OCI-LY3 (cell line): ENCODE results near the gene TSC22D3.

ENCODE experiments used
- H2AFZ ChIP-seq: fragments of 200-600, 300-600 bp; shearing (Covaris generic); 2 replicates; pipeline ENCODE4 v1.6.0; 2014; ENCODE audit warnings: antibody characterized with exemption, low read depth, low read length
- H3K27ac ChIP-seq: fragments of 200-600, 300-600 bp; sonication (generic); 2 replicates; pipeline ENCODE4 v1.5.1; 2014; ENCODE audit warnings: mild to moderate bottlenecking, low read length, moderate library complexity, mixed read lengths
- H3K27me3 ChIP-seq: fragments of 200-600, 300-600 bp; sonication (generic); 2 replicates; pipeline ENCODE4 v1.6.1; 2014; ENCODE audit warnings: low read depth, low read length, mixed read lengths
- H3K36me3 ChIP-seq: fragments of 200-600, 300-600 bp; sonication (generic); replicated peaks from 2 replicates; pipeline ENCODE3; 2014; ENCODE audit warnings: low read depth, low read length, mixed read lengths
- H3K4me1 ChIP-seq: fragments of 300-600, 200-600 bp; sonication (generic); 2 replicates; pipeline ENCODE4 v1.6.1; 2014; ENCODE audit warnings: low read length, mixed read lengths
- H3K4me2 ChIP-seq: fragments of 200-600, 300-600 bp; sonication (generic); 2 replicates; pipeline ENCODE4 v1.6.1; 2014; ENCODE audit warnings: low read length, mixed read lengths
- H3K4me3 ChIP-seq: fragments of 300-600, 200-600 bp; sonication (generic); 2 replicates; pipeline ENCODE4 v1.5.1; 2014; ENCODE audit warnings: antibody characterized with exemption, mild to moderate bottlenecking, low read length, moderate library complexity
- H3K79me2 ChIP-seq: fragments of 300-600, 200-600 bp; shearing (Covaris generic); 2 replicates; pipeline ENCODE4 v1.6.1; 2014; ENCODE audit warnings: mild to moderate bottlenecking, low read length, mixed read lengths
- H3K9ac ChIP-seq: fragments of 300-600, 200-600 bp; shearing (Covaris generic); 2 replicates; pipeline ENCODE4 v1.6.0; 2014; ENCODE audit warnings: mild to moderate bottlenecking, low read length, moderate library complexity
- H3K9me3 ChIP-seq: fragments of 200-600, 300-600 bp; shearing (Covaris generic); 2 replicates; pipeline ENCODE4 v1.6.1; 2014; ENCODE audit warnings: low read length, mixed read lengths; ENCODE audit not compliant: insufficient read depth
- H4K20me1 ChIP-seq: fragments of 200-600, 300-600 bp; sonication (generic); 2 replicates; pipeline ENCODE4 v1.6.1; 2016; ENCODE audit warnings: low read length, mixed read lengths; ENCODE audit not compliant: insufficient read depth
- CTCF ChIP-seq: fragments of 200-600, 300-600 bp; sonication (generic); IDR thresholded peaks from 2 replicates; pipeline ENCODE4 v1.5.1; 2014; ENCODE audit warnings: antibody characterized with exemption, low read length, low read depth
- EZH2phosphoT487 ChIP-seq: fragments of 200-600 bp; shearing (Covaris generic); IDR thresholded peaks from 2 replicates; pipeline ENCODE4 v1.6.1; 2018; ENCODE audit warnings: antibody characterized with exemption, mixed run types, low read depth

Gene TSC22D3

GRCh38 chrX:107700317-107700774 lies 75.2 kb downstream of the TSC22D3 start:
- TF ChIP-seq CTCF, result no peak
- TF ChIP-seq EZH2phosphoT487, result no peak
- no peaks in the 10 kb centered on the region for H3K4me1 ChIP-seq
- H3K4me3 ChIP-seq, result no peak overlapping the region
- H2AFZ ChIP-seq, result no peak overlapping the region
- no peak overlapping the region for H3K9ac ChIP-seq
- H3K79me2 ChIP-seq, result no peaks in the 10 kb centered on the region
- H4K20me1 ChIP-seq, result no peaks in the 10 kb centered on the region
- no peaks in the 10 kb centered on the region for H3K9me3 ChIP-seq
- H3K27me3 ChIP-seq, result no peaks in the 10 kb centered on the region
- no peaks in the 10 kb centered on the region for H3K36me3 ChIP-seq
- no peak overlapping the region for H3K4me2 ChIP-seq
- no peak overlapping the region for H3K27ac ChIP-seq

- Histone ChIP-seq H3K4me3 (no peak overlapping the region), H3K9ac (no peak overlapping the region), H3K36me3 (no peaks in the 10 kb centered on the region), H2AFZ (no peak overlapping the region), H3K27ac (no peak overlapping the region), H3K79me2 (no peaks in the 10 kb centered on the region), H4K20me1 (no peaks in the 10 kb centered on the region), H3K27me3 (no peaks in the 10 kb centered on the region), H3K4me1 (no peaks in the 10 kb centered on the region), H3K9me3 (no peaks in the 10 kb centered on the region), H3K4me2 (no peak overlapping the region)
- TF ChIP-seq EZH2phosphoT487, result no peak
- TF ChIP-seq CTCF, result no peak
Observed at GRCh38 chrX:107699616-107700015, 76.0 kb downstream of the TSC22D3 start.

- Histone ChIP-seq H3K9me3 (no peaks in the 10 kb centered on the region), H3K79me2 (no peaks in the 10 kb centered on the region), H3K4me3 (no peak overlapping the region), H3K27me3 (no peaks in the 10 kb centered on the region), H3K4me2 (no peak overlapping the region), H3K9ac (no peak overlapping the region), H2AFZ (no peak overlapping the region), H3K4me1 (no peaks in the 10 kb centered on the region), H4K20me1 (no peaks in the 10 kb centered on the region), H3K27ac (no peak overlapping the region), H3K36me3 (no peaks in the 10 kb centered on the region)
- TF ChIP-seq CTCF, result no peak
- no peak for TF ChIP-seq EZH2phosphoT487
Observed at GRCh38 chrX:107691024-107691448, 84.6 kb downstream of the TSC22D3 start.

GRCh38 chrX:107687445-107687844 lies 88.1 kb downstream of the TSC22D3 start:
- Histone ChIP-seq H3K79me2 (no peaks in the 10 kb centered on the region), H3K4me3 (no peak overlapping the region), H3K4me1 (no peaks in the 10 kb centered on the region), H3K27me3 (no peaks in the 10 kb centered on the region), H3K9ac (no peak overlapping the region), H3K9me3 (no peaks in the 10 kb centered on the region), H3K27ac (no peak overlapping the region), H2AFZ (no peak overlapping the region), H3K4me2 (no peak overlapping the region), H4K20me1 (no peaks in the 10 kb centered on the region), H3K36me3 (no peaks in the 10 kb centered on the region)
- TF ChIP-seq CTCF (no peak), EZH2phosphoT487 (no peak)
